ENCODE results near the gene TENT5C. TPM values are rescaled to one million over a fixed set of nuclear protein-coding genes. Genes with fewer than 3 reads are reported as not detected.

TENT5C gene
- polyA plus RNA-seq, 1 of the 3 experiments (the other 2 are of a cell fraction), result 0.90 TPM

DNA sequence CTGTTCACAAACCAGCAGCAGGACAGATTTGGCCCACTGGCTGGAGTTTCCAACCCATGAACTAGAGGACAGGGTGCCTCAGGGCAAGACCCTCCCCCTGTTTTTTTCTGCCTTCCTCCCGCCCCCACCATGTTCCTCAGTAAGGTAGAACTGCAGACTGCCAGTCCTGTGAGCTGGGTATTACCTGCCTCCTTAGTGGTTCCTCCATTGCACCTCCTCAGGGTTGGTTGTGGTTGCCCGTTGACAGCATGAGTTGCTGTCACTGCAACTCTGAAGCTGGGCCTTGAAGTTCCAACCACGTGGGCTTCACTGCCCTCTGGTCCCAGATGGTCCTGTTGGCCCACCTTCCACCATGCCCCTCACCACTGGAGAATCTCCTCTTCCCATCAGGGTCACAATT, 28.8 kb downstream of the TENT5C start:
- WGBS (ENCODE audit: low lambda C conversion rate), result 67% methylated on average over 1 of the region's 3 CpGs
- TF ChIP-seq NFIC (IDR thresholded peaks at IDR 0.05; ENCODE audit: borderline replicate concordance) (no peak), REST (IDR thresholded peaks at IDR 0.05; ENCODE audit: low read depth, low read length) (no peak), ELF1 (IDR thresholded peaks at IDR 0.05) (no peak), TEAD4 (IDR thresholded peaks at IDR 0.05; ENCODE audit: borderline replicate concordance, insufficient read depth) (no peak), IRF3 (IDR thresholded peaks at IDR 0.05; ENCODE audit: low read depth, low read length) (no peak), YY1 (IDR thresholded peaks at IDR 0.05; ENCODE audit: low read depth) (no peak), EP300 (IDR thresholded peaks at IDR 0.05; ENCODE audit: borderline replicate concordance in 1 of 2, low read depth in 1 of 2, low read length in 1 of 2) (no peak), NRF1 (IDR thresholded peaks at IDR 0.05; ENCODE audit: low read depth, low read length) (no peak)
- TF ChIP-seq, protein P1, sequence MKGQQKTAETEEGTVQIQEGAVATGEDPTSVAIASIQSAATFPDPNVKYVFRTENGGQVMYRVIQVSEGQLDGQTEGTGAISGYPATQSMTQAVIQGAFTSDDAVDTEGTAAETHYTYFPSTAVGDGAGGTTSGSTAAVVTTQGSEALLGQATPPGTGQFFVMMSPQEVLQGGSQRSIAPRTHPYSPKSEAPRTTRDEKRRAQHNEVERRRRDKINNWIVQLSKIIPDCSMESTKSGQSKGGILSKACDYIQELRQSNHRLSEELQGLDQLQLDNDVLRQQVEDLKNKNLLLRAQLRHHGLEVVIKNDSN (IDR thresholded peaks at IDR 0.05; ENCODE audit: borderline replicate concordance, low read depth), result no peak
- Histone ChIP-seq H3K27me3 (ENCODE audit: insufficient read depth) (no peaks in the 10 kb centered on the region; the same call in 1 of the 2 replicates), H3F3A (replicated peaks; ENCODE audit: insufficient read depth) (no peaks in the 10 kb centered on the region), H3K9me3 (no peaks in the 10 kb centered on the region), H3K27ac (ENCODE audit: low read depth in 2 of 2, low read length in 1 of 2) (no peak overlapping the region), H3K9me2 (no peaks in the 10 kb centered on the region), H3K79me2 (ENCODE audit: insufficient read depth) (no peaks in the 10 kb centered on the region), H4K20me1 (ENCODE audit: insufficient read depth) (no peaks in the 10 kb centered on the region), H3K36me3 (replicated peaks in 1 of 2; ENCODE audit: control insufficient read depth in 1 of 2, insufficient read depth in 2 of 2, low read length in 1 of 2) (no peaks in the 10 kb centered on the region), H3K9ac (no peak overlapping the region), H2AFZ (ENCODE audit: low read depth) (no peak overlapping the region), H3K4me2 (no peak overlapping the region), H3K4me1 (ENCODE audit: control insufficient read depth in 1 of 2, insufficient read depth in 2 of 2, low read depth in 1 of 2, low read length in 1 of 2) (peaks cover 0 to 6% of the 10 kb centered on the region in 2 experiments; a peak in 1 of 4 replicates), H3K4me3 (ENCODE audit: low read depth in 2 of 2, low read length in 1 of 2) (no peak overlapping the region)
- CTCF ChIA-PET, result interaction anchor here (1.0 kb wide), 1 partner anchor 119 kb away, joined by 3 read pairs; no protein-coding TSS in a partner anchor
- DNase-seq, result no peak
- POLR2A ChIA-PET, result no interaction called here

DNA sequence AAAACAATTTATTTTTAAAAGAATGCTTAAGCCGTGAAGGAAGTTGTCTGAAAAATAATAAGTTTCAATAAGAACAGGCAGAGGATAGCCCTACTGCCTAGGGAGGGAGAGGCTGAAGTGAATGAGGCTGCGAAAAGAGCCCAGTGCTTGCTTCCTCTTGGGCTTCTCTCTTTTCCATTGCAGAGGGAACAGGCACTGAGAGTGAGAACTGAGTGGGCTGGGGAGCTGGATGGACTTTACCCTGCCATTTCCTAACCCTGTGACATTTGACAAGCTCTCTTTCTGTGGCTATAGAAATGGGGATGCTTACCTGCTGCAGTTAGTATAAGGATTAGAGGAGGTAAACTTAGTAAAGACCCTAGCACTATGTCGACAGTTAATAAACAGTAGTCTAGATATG, 30.0 kb downstream of the TENT5C start:
- Histone ChIP-seq H3K4me3 (ENCODE audit: low read depth in 2 of 2, low read length in 1 of 2) (no peak overlapping the region), H4K20me1 (ENCODE audit: insufficient read depth) (no peaks in the 10 kb centered on the region), H3K9me2 (no peaks in the 10 kb centered on the region), H3K9me3 (no peaks in the 10 kb centered on the region), H3K79me2 (ENCODE audit: insufficient read depth) (no peaks in the 10 kb centered on the region), H3K27me3 (ENCODE audit: insufficient read depth) (no peaks in the 10 kb centered on the region; the same call in 1 of the 2 replicates), H3K4me2 (no peak overlapping the region), H2AFZ (ENCODE audit: low read depth) (no peak overlapping the region), H3K9ac (no peak overlapping the region), H3K4me1 (ENCODE audit: control insufficient read depth in 1 of 2, insufficient read depth in 2 of 2, low read depth in 1 of 2, low read length in 1 of 2) (peaks cover 0 to 6% of the 10 kb centered on the region in 2 experiments; a peak in 1 of 4 replicates), H3K27ac (ENCODE audit: low read depth in 2 of 2, low read length in 1 of 2) (no peak overlapping the region), H3K36me3 (replicated peaks in 1 of 2; ENCODE audit: control insufficient read depth in 1 of 2, insufficient read depth in 2 of 2, low read length in 1 of 2) (no peaks in the 10 kb centered on the region), H3F3A (replicated peaks; ENCODE audit: insufficient read depth) (no peaks in the 10 kb centered on the region)
- DNase-seq, result no peak
- TF ChIP-seq POLR2AphosphoS5 (IDR thresholded peaks at IDR 0.05; ENCODE audit: low read depth, low read length) (no peak), TAF1 (IDR thresholded peaks at IDR 0.05; ENCODE audit: borderline replicate concordance, low read depth, low read length) (no peak)
- CTCF ChIA-PET, result interaction anchor here (1.3 kb wide), 1 partner anchor 11 kb away, joined by 3 read pairs; no protein-coding TSS in a partner anchor
- POLR2A ChIA-PET, result no interaction called here
- 68% methylated on average over 3 of the region's 3 CpGs for WGBS (ENCODE audit: low lambda C conversion rate)
